ENCODE data around the gene SLC12A2. TPM values are rescaled to one million over a fixed set of nuclear protein-coding genes. Genes with fewer than 3 reads are reported as not detected.

The SLC12A2 gene
- polyA plus RNA-seq, 1 of the 3 experiments (the other 2 are of a cell fraction), result 5.6 TPM

GRCh38 chr5:128195316-128195715 is 111.8 kb downstream of the SLC12A2 start:
- Histone ChIP-seq H2AFZ (ENCODE audit: low read depth) (no peak overlapping the region), H3K9me2 (no peaks in the 10 kb centered on the region), H3K9me3 (no peaks in the 10 kb centered on the region), H3K4me3 (ENCODE audit: low read depth in 2 of 2, low read length in 1 of 2) (no peak overlapping the region), H3F3A (replicated peaks; ENCODE audit: insufficient read depth) (no peaks in the 10 kb centered on the region), H3K27ac (ENCODE audit: low read depth in 2 of 2, low read length in 1 of 2) (no peak overlapping the region), H3K4me2 (no peak overlapping the region), H3K4me1 (ENCODE audit: control insufficient read depth in 1 of 2, insufficient read depth in 2 of 2, low read depth in 1 of 2, low read length in 1 of 2) (no peaks in the 10 kb centered on the region), H4K20me1 (ENCODE audit: insufficient read depth) (no peaks in the 10 kb centered on the region), H3K27me3 (ENCODE audit: insufficient read depth) (no peaks in the 10 kb centered on the region), H3K79me2 (ENCODE audit: insufficient read depth) (no peaks in the 10 kb centered on the region), H3K9ac (no peak overlapping the region), H3K36me3 (replicated peaks in 1 of 2; ENCODE audit: control insufficient read depth in 1 of 2, insufficient read depth in 2 of 2, low read length in 1 of 2) (peaks cover 0 to 5% of the 10 kb centered on the region in 2 experiments)
- ChIA-PET CTCF (interaction anchor here (3.5 kb wide), 1 partner anchor 320 kb away, joined by 14 read pairs; no protein-coding TSS in a partner anchor), POLR2A (no interaction called here)
- no peak for DNase-seq
- WGBS (ENCODE audit: low lambda C conversion rate), result 93% methylated on average over 1 of the region's 1 CpG
- no peak for TF ChIP-seq TAF1 (IDR thresholded peaks at IDR 0.05; ENCODE audit: borderline replicate concordance, low read depth, low read length)
- TF ChIP-seq NFIC (IDR thresholded peaks at IDR 0.05; ENCODE audit: borderline replicate concordance), result no peak
- no peak for TF ChIP-seq TEAD4 (IDR thresholded peaks at IDR 0.05; ENCODE audit: borderline replicate concordance, insufficient read depth)
- TF ChIP-seq RAD21 (IDR thresholded peaks at IDR 0.05; ENCODE audit: low read length), result no peak
- no peak for TF ChIP-seq YY1 (IDR thresholded peaks at IDR 0.05; ENCODE audit: low read depth)

GRCh38 chr5:128196080-128196479 is 112.5 kb downstream of the SLC12A2 start:
- POLR2A ChIA-PET, result no interaction called here
- no peak overlapping the region for H3K9ac ChIP-seq

More at GRCh38 chr5:128196080-128196479, 112.5 kb downstream of the SLC12A2 start:
- no peaks in the 10 kb centered on the region for H3K9me2 ChIP-seq
- H3K4me1 ChIP-seq (ENCODE audit: control insufficient read depth in 1 of 2, insufficient read depth in 2 of 2, low read depth in 1 of 2, low read length in 1 of 2), result peaks cover 0 to 2% of the 10 kb centered on the region in 2 experiments; a peak in 1 of 4 replicates
- no peaks in the 10 kb centered on the region for H3K36me3 ChIP-seq (replicated peaks in 1 of 2; ENCODE audit: control insufficient read depth in 1 of 2, insufficient read depth in 2 of 2, low read length in 1 of 2)
- H3K4me2 ChIP-seq, result no peak overlapping the region
- no peaks in the 10 kb centered on the region for H3K79me2 ChIP-seq (ENCODE audit: insufficient read depth)
- H3K9me3 ChIP-seq, result no peaks in the 10 kb centered on the region
- no peaks in the 10 kb centered on the region for H4K20me1 ChIP-seq (ENCODE audit: insufficient read depth)
- H3K4me3 ChIP-seq (ENCODE audit: low read depth in 2 of 2, low read length in 1 of 2), result no peak overlapping the region
- no peak overlapping the region for H2AFZ ChIP-seq (ENCODE audit: low read depth)
- no peak overlapping the region for H3K27ac ChIP-seq (ENCODE audit: low read depth in 2 of 2, low read length in 1 of 2)
- CTCF ChIA-PET, result interaction anchor here (1.1 kb wide), 1 partner anchor 318 kb away, joined by 3 read pairs; no protein-coding TSS in a partner anchor
- no peak for DNase-seq
- H3K27me3 ChIP-seq (ENCODE audit: insufficient read depth), result no peaks in the 10 kb centered on the region
- TF ChIP-seq, protein P1, sequence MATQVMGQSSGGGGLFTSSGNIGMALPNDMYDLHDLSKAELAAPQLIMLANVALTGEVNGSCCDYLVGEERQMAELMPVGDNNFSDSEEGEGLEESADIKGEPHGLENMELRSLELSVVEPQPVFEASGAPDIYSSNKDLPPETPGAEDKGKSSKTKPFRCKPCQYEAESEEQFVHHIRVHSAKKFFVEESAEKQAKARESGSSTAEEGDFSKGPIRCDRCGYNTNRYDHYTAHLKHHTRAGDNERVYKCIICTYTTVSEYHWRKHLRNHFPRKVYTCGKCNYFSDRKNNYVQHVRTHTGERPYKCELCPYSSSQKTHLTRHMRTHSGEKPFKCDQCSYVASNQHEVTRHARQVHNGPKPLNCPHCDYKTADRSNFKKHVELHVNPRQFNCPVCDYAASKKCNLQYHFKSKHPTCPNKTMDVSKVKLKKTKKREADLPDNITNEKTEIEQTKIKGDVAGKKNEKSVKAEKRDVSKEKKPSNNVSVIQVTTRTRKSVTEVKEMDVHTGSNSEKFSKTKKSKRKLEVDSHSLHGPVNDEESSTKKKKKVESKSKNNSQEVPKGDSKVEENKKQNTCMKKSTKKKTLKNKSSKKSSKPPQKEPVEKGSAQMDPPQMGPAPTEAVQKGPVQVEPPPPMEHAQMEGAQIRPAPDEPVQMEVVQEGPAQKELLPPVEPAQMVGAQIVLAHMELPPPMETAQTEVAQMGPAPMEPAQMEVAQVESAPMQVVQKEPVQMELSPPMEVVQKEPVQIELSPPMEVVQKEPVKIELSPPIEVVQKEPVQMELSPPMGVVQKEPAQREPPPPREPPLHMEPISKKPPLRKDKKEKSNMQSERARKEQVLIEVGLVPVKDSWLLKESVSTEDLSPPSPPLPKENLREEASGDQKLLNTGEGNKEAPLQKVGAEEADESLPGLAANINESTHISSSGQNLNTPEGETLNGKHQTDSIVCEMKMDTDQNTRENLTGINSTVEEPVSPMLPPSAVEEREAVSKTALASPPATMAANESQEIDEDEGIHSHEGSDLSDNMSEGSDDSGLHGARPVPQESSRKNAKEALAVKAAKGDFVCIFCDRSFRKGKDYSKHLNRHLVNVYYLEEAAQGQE (IDR thresholded peaks at IDR 0.05; ENCODE audit: low read depth, low read length), result no peak
- no peak for TF ChIP-seq TEAD4 (IDR thresholded peaks at IDR 0.05; ENCODE audit: borderline replicate concordance, insufficient read depth)
- no peak for TF ChIP-seq CTCF (IDR thresholded peaks at IDR 0.05)
- TF ChIP-seq IRF3 (IDR thresholded peaks at IDR 0.05; ENCODE audit: low read depth, low read length), result no peak
- TF ChIP-seq CHD2 (IDR thresholded peaks at IDR 0.05; ENCODE audit: low read length, partially characterized antibody), result no peak
- TF ChIP-seq FOSL2 (IDR thresholded peaks at IDR 0.05; ENCODE audit: borderline replicate concordance, low read depth), result no peak
- no peak for TF ChIP-seq POLR2AphosphoS5 (IDR thresholded peaks at IDR 0.05; ENCODE audit: low read depth, low read length)
- TF ChIP-seq NRF1 (IDR thresholded peaks at IDR 0.05; ENCODE audit: low read depth, low read length), result no peak
- no peak for TF ChIP-seq RCOR1 (IDR thresholded peaks at IDR 0.05; ENCODE audit: low read length)
- no peak for TF ChIP-seq FOXJ3 (CRISPR knock-in tag; IDR thresholded peaks at IDR 0.05)
- no peak for TF ChIP-seq EP300 (IDR thresholded peaks at IDR 0.05; ENCODE audit: borderline replicate concordance in 1 of 2, low read depth in 1 of 2, low read length in 1 of 2)
- TF ChIP-seq ZBTB33 (IDR thresholded peaks at IDR 0.05; ENCODE audit: borderline replicate concordance, low read depth), result no peak
- TF ChIP-seq MAX (IDR thresholded peaks at IDR 0.05; ENCODE audit: low read depth), result no peak
- WGBS (ENCODE audit: low lambda C conversion rate), result 89% methylated on average over 2 of the region's 2 CpGs
- H3F3A ChIP-seq (replicated peaks; ENCODE audit: insufficient read depth), result no peaks in the 10 kb centered on the region
